Vagina (tissue), 2 donors: ENCODE results near the gene POU2AF3. TPM values are rescaled to one million over a fixed set of nuclear protein-coding genes. Genes with fewer than 3 reads are reported as not detected.

ENCODE experiments used
- DNase-seq, 2 donors: peaks; one replicate each; pipeline ENCODE4 v3.0.0-alpha.2; 2017; ENCODE audit errors: extremely low spot score in 2 of 2
- H3K27ac ChIP-seq: fragments of 200-600 bp; sonication (generic); one replicate; pipeline ENCODE4 v1.5.1; 2019
- H3K27me3 ChIP-seq: fragments of 200-600 bp; sonication (generic); one replicate; pipeline ENCODE4 v1.5.1; 2019
- H3K36me3 ChIP-seq, 2 donors: fragments of 200-600 bp; sonication (generic); one replicate each; pipeline ENCODE4 v1.5.1; 2017 to 2019
- H3K4me1 ChIP-seq: fragments of 200-600 bp; sonication (generic); one replicate; pipeline ENCODE4 v1.5.1; 2019
- H3K4me3 ChIP-seq, 2 donors: fragments of 200-600 bp; sonication (generic); 1 replicate in 1 of 2; 2 replicates in 1 of 2; pipeline ENCODE4 v1.5.1; 2016 to 2019
- H3K9me3 ChIP-seq: fragments of 200-600 bp; sonication (generic); one replicate; pipeline ENCODE4 v1.5.1; 2019
- POLR2A ChIP-seq, 2 donors: fragments of 450-650 bp; IDR thresholded peaks; one replicate each; pipeline ENCODE4 v1.6.1; 2017; ENCODE audit warnings: antibody characterized with exemption in 2 of 2, mild to moderate bottlenecking in 2 of 2, moderate library complexity in 2 of 2
- POLR2AphosphoS5 ChIP-seq, 2 donors: sonication (generic); formaldehyde crosslinking; IDR thresholded peaks; one replicate each; pipeline ENCODE4 v1.9.0; 2017; ENCODE audit warnings: antibody characterized with exemption in 2 of 2, mild to moderate bottlenecking in 2 of 2, low read depth in 1 of 2; ENCODE audit not compliant: insufficient read depth in 1 of 2
- intact Hi-C: fragments of 100-400 bp; cut with DNase I; formaldehyde crosslinking; loops from one replicate; pipeline ENCODE4 v1.15.1; 2023
- total RNA-seq: library from RNA; depleted of rRNA; stranded (reverse); fragments of >200 nt; gene quantifications from one replicate; pipeline ENCODE4 v1.2.3, GENCODE V29; 2016
- TF ChIP-seq, protein P1 (sequence below), 3 experiments: fragments of 450-650 bp in 2 of 3; fragments of 200-600 bp in 1 of 3; sonication (generic) in 1 of 3; IDR thresholded peaks; one replicate each; pipeline ENCODE4 v1.5.1; 2017 to 2019; ENCODE audit warnings: antibody characterized with exemption in 3 of 3, mild to moderate bottlenecking in 2 of 3, moderate library complexity in 2 of 3

Gene POU2AF3
- total RNA-seq, 1 donor from 2014 or later: 3.2 TPM

DNA sequence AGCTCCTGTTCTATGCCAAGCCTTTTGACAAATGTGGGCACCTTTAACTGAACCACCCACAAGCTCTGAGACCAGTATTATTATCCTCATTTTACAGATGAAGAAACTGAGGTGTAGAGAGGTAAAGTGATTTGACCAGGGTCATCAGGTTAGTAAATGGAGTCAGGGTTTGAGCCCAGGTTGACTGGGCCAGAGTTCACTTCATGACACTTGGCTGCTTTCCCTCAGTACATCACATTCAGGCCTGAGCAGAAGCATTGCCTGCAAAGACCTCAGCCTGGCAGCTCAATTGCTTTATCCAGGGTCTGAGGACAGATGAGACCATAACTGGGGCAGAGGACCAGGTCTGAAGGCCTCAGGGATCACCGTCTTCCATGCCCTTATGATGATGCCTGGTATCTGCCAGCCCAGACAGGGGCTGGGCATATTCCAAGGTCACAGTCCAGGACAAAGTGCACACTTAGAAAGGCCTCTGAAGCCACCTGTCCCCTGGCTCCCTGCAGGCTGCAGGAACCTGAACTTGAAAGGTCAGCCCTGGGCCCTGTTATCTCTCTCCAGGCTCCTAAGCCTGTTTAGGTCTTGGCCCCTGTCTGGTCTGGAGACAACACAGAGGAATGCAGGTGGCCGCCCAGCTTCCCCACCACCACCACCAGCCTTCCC, 32.0 kb downstream of the POU2AF3 start:
- H3K4me3 ChIP-seq: no peak overlapping the region
- no peak for DNase-seq

DNA sequence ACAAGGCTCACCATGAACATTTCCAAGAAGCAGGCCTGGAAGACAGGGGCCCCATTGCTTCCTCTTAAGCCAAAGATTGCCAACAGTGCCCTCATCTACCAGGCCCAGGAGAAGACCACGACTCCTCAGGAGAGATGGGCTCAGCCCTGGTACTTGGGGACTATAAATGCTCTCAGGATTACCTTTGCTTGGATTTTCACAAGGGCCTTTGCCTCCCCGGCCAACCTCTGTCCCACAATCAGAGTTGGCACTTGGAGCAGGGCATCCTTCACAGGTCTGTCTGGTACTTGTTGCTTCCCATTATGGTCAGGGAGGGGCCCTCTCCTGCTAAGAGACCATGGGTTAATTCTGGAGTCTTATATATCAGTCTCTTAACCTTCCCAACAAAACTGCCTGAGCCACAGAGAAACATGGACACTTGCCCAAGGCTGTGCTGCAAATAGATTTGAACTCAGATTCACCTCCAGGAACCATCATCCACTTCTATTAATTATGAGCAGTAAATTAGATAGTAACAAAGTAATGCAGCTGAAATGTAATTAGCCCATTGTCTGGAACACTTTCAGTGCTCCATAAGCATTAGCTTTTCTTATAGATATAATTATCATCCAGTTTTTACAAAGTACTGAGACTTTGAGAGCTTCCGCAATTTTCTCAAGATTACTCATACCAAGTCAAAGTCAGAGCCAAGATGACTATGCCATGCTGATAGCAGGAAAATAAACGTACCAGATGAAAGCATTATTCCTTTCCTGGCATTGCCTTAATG, 33.5 kb downstream of the POU2AF3 start:
- H3K36me3 ChIP-seq: no peaks in the 10 kb centered on the region
- DNase-seq: no peak
- no peaks in the 10 kb centered on the region for H3K27me3 ChIP-seq
- no peaks in the 10 kb centered on the region for H3K9me3 ChIP-seq
- intact Hi-C loops: no loop called here
- no peak overlapping the region for H3K4me3 ChIP-seq
- TF ChIP-seq POLR2AphosphoS5 (IDR thresholded peaks at IDR 0.05; ENCODE audit: insufficient read depth in 1 of 2, low read depth in 1 of 2): peak in 1 of 2 donors; percentile 68
- TF ChIP-seq, protein P1, sequence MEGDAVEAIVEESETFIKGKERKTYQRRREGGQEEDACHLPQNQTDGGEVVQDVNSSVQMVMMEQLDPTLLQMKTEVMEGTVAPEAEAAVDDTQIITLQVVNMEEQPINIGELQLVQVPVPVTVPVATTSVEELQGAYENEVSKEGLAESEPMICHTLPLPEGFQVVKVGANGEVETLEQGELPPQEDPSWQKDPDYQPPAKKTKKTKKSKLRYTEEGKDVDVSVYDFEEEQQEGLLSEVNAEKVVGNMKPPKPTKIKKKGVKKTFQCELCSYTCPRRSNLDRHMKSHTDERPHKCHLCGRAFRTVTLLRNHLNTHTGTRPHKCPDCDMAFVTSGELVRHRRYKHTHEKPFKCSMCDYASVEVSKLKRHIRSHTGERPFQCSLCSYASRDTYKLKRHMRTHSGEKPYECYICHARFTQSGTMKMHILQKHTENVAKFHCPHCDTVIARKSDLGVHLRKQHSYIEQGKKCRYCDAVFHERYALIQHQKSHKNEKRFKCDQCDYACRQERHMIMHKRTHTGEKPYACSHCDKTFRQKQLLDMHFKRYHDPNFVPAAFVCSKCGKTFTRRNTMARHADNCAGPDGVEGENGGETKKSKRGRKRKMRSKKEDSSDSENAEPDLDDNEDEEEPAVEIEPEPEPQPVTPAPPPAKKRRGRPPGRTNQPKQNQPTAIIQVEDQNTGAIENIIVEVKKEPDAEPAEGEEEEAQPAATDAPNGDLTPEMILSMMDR (IDR thresholded peaks at IDR 0.05): no peak
- peaks cover 81% of the 10 kb centered on the region for H3K4me1 ChIP-seq
- peak overlapping the region; percentile 31 for H3K27ac ChIP-seq

More for the DNA sequence above, 32.0 kb downstream of the POU2AF3 start:
- Histone ChIP-seq H3K36me3 (no peaks in the 10 kb centered on the region), H3K9me3 (no peaks in the 10 kb centered on the region), H3K27ac (peak overlapping the region; percentile 33), H3K4me1 (peaks cover 66% of the 10 kb centered on the region), H3K27me3 (no peaks in the 10 kb centered on the region)
- intact Hi-C loops: no loop called here
- TF ChIP-seq POLR2AphosphoS5 (IDR thresholded peaks at IDR 0.05; ENCODE audit: insufficient read depth in 1 of 2, low read depth in 1 of 2): no peak
- TF ChIP-seq, protein P1 (IDR thresholded peaks at IDR 0.05): no peak
- no peak for TF ChIP-seq POLR2A (IDR thresholded peaks at IDR 0.05)

DNA sequence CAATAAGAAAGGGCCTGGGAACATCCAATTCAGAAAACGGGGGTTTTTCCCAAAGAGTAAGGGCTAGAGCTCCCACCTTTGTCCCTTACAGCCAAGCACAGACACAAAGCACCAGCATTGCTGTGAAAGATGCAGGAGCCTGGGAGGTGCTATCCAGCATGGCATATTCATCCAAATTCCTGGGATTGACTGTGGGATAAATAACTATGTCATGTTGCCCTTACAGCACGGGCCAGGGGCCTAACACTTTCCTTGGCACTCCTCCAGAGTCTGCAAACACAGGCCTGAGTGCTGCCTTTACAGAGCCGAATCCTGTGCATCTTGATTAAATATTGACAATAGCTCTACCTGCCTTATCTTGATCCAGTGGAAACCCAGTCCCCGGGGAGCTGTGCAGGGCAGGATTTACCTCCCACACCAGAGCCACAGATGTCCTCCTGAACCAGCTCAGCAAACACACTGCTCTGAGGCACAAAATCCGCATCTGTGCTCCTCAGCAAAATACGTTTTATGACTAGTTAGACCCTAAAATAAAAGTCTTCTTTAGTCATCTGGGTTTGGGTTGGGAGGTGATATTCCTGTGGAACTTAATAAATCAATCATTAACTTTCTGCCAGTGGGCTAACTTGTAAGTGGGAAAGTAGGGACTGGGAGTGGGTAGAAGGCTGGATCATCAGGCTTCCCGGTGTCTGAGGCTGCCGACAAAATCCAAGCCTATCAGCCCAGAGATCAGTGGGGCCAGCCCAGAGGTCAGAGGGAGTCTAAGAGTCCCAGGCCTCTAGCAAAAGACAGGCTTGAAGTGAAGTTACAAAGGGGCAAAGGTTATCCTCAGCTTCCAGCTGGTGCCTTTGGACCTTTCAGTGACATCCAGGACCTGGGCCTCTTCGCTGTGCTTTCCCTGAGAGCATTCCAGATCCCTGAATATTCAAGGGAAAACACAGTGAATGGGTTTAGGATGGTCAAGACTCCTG, 36.5 kb downstream of the POU2AF3 start:
- peaks cover 61% of the 10 kb centered on the region for H3K4me1 ChIP-seq
- TF ChIP-seq POLR2A (IDR thresholded peaks at IDR 0.05) (no peak), POLR2AphosphoS5 (IDR thresholded peaks at IDR 0.05; ENCODE audit: insufficient read depth in 1 of 2, low read depth in 1 of 2) (no peak)
- TF ChIP-seq, protein P1 (IDR thresholded peaks at IDR 0.05): no peak
- no peak for DNase-seq
- no peaks in the 10 kb centered on the region for H3K9me3 ChIP-seq
- H3K4me3 ChIP-seq: no peak overlapping the region
- H3K36me3 ChIP-seq: no peaks in the 10 kb centered on the region
- no peak overlapping the region for H3K27ac ChIP-seq
- intact Hi-C loops: no loop called here
- H3K27me3 ChIP-seq: no peaks in the 10 kb centered on the region

DNA sequence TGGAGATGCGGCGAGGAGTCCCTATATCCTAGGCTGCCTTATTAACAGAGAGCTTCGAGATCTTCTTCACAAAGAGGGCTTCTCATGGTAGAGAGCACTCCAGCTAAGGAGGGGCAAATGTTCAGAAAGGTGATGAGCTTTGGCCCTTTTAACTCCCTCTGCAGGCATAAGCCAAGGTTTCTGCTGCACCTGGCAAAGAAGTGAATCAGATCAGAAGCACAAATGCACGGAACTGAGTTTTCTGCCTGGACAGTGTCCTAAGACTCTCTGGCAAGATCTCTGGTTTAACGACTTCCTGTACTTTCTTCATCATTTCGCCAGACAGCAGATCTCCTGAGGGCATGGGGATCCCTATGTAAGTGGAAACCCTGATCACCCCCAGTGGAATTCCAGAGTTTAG, 37.2 kb downstream of the POU2AF3 start:
- no peak overlapping the region for H3K27ac ChIP-seq

DNA sequence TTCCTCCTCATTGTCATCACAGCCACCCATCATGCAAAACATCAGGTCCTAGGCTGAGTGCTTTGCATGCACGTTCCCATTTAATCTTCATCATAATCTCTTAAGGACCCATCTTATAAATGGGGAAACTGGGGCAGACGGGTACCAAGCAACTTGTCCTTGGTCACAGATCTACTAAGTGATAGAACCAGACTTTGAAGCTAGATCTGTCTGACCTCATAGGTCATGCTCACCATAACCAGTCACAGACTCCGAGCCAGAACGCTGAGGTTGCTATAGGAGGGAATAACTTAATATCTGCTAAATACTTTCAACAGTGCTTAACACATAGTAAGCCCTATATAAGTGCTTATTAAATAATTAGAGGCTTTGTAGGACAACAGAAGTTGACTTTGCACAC, 37.7 kb downstream of the POU2AF3 start:
- Histone ChIP-seq H3K9me3 (no peaks in the 10 kb centered on the region), H3K4me3 (no peak overlapping the region), H3K36me3 (no peaks in the 10 kb centered on the region), H3K27me3 (no peaks in the 10 kb centered on the region), H3K4me1 (peaks cover 52% of the 10 kb centered on the region), H3K27ac (no peak overlapping the region)
- intact Hi-C loops: no loop called here
- TF ChIP-seq POLR2AphosphoS5 (IDR thresholded peaks at IDR 0.05; ENCODE audit: insufficient read depth in 1 of 2, low read depth in 1 of 2): no peak
- no peak for DNase-seq

More for the DNA sequence above, 37.2 kb downstream of the POU2AF3 start:
- Histone ChIP-seq H3K36me3 (no peaks in the 10 kb centered on the region), H3K4me1 (peaks cover 54% of the 10 kb centered on the region), H3K27me3 (no peaks in the 10 kb centered on the region), H3K9me3 (no peaks in the 10 kb centered on the region), H3K4me3 (no peak overlapping the region)
- intact Hi-C loops: no loop called here
- DNase-seq: no peak
- TF ChIP-seq POLR2A (IDR thresholded peaks at IDR 0.05) (no peak), POLR2AphosphoS5 (IDR thresholded peaks at IDR 0.05; ENCODE audit: insufficient read depth in 1 of 2, low read depth in 1 of 2) (no peak)
